ENCODE measurements around the gene LRRC15. TPM values are rescaled to one million over a fixed set of nuclear protein-coding genes. Genes with fewer than 3 reads are reported as not detected.

LRRC15 gene
- total and polyA plus RNA-seq, 7 donors = under 0.01 to 0.23 (median under 0.01) TPM; not detected in 2

- Histone ChIP-seq H3K9me3 (no peaks in the 10 kb centered on the region), H3K4me3 (no peak overlapping the region), H3K36me3 (no peaks in the 10 kb centered on the region), H3K4me1 (peaks cover 0 to 18% (median 6%) of the 10 kb centered on the region in 4 donors), H3K27ac (no peak overlapping the region), H3K27me3 (peaks cover 0 to 21% (median 0%) of the 10 kb centered on the region in 3 donors)
- DNase-seq = no peak
- intact Hi-C loops (cut with DNase I) = no loop called here
- TF ChIP-seq EP300 (IDR thresholded peaks at IDR 0.05) = no peak
- TF ChIP-seq POLR2AphosphoS5 (IDR thresholded peaks at IDR 0.05) = no peak
- TF ChIP-seq, protein P1, sequence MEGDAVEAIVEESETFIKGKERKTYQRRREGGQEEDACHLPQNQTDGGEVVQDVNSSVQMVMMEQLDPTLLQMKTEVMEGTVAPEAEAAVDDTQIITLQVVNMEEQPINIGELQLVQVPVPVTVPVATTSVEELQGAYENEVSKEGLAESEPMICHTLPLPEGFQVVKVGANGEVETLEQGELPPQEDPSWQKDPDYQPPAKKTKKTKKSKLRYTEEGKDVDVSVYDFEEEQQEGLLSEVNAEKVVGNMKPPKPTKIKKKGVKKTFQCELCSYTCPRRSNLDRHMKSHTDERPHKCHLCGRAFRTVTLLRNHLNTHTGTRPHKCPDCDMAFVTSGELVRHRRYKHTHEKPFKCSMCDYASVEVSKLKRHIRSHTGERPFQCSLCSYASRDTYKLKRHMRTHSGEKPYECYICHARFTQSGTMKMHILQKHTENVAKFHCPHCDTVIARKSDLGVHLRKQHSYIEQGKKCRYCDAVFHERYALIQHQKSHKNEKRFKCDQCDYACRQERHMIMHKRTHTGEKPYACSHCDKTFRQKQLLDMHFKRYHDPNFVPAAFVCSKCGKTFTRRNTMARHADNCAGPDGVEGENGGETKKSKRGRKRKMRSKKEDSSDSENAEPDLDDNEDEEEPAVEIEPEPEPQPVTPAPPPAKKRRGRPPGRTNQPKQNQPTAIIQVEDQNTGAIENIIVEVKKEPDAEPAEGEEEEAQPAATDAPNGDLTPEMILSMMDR (IDR thresholded peaks at IDR 0.05) = no peak
- TF ChIP-seq POLR2A (IDR thresholded peaks at IDR 0.05) = no peak
- 68 to 69% methylated on average over 20 of the region's 20 CpGs for WGBS, 2 donors
These were observed 4.7 kb downstream of the LRRC15 start for GRCh38 chr3:194364652-194365434.

GRCh38 chr3:194364314-194364651, 5.3 kb downstream of the LRRC15 start:
- no peak for DNase-seq
- Histone ChIP-seq H3K4me1 (peaks cover 0 to 13% (median 6%) of the 10 kb centered on the region in 4 donors), H3K9me3 (no peaks in the 10 kb centered on the region), H3K4me3 (no peak overlapping the region), H3K27ac (no peak overlapping the region), H3K27me3 (peaks cover 0 to 18% (median 0%) of the 10 kb centered on the region in 3 donors), H3K36me3 (no peaks in the 10 kb centered on the region)
- no peak for TF ChIP-seq POLR2A (IDR thresholded peaks at IDR 0.05)
- TF ChIP-seq POLR2AphosphoS5 (IDR thresholded peaks at IDR 0.05) = no peak
- TF ChIP-seq EP300 (IDR thresholded peaks at IDR 0.05) = no peak
- 21 to 66% methylated on average over 3 of the region's 3 CpGs for WGBS, 2 donors
- intact Hi-C loops (cut with DNase I) = no loop called here

- Histone ChIP-seq H3K27ac (no peak overlapping the region), H3K4me3 (no peak overlapping the region), H3K27me3 (no peaks in the 10 kb centered on the region), H3K4me1 (peaks cover 0 to 12% (median 6%) of the 10 kb centered on the region in 4 donors), H3K9me3 (no peaks in the 10 kb centered on the region), H3K36me3 (no peaks in the 10 kb centered on the region)
- intact Hi-C loops (cut with DNase I) = no loop called here
- TF ChIP-seq, protein P1 (IDR thresholded peaks at IDR 0.05) = no peak
- TF ChIP-seq EP300 (IDR thresholded peaks at IDR 0.05) (no peak), POLR2AphosphoS5 (IDR thresholded peaks at IDR 0.05) (no peak), POLR2A (IDR thresholded peaks at IDR 0.05) (no peak)
- no peak for DNase-seq
- WGBS, 2 donors = 89 to 91% methylated on average over 18 of the region's 18 CpGs
These were observed 9.0 kb downstream of the LRRC15 start for GRCh38 chr3:194360568-194360967.

DNA sequence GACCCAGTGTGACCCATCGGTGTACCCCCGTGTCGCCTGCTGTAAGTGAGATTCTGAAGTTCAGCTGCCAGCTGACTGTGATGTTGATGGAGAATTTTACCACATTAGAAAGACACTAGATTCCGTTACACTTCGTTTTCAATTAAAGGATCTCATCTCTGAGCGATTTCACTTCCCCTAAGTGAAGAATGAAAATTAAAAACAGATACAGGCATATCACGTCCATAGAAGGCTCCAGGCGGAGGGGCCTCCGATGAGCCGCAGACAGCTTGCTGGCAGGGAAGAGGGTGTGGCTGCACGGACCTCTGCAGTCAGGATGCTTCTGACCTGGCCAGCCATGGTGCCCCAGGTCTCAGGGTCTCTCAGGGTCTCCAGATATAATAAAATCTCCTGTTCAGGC, 11.9 kb downstream of the LRRC15 start:
- DNase-seq = no peak
- 90% methylated on average over 11 of the region's 11 CpGs for WGBS, 2 donors
- TF ChIP-seq POLR2A (IDR thresholded peaks at IDR 0.05) = no peak
- TF ChIP-seq, protein P1 (IDR thresholded peaks at IDR 0.05) = no peak
- no peak for TF ChIP-seq POLR2AphosphoS5 (IDR thresholded peaks at IDR 0.05)
- no peak for TF ChIP-seq EP300 (IDR thresholded peaks at IDR 0.05)
- intact Hi-C loops (cut with DNase I) = no loop called here
- Histone ChIP-seq H3K4me3 (no peak overlapping the region), H3K27ac (no peak overlapping the region), H3K36me3 (no peaks in the 10 kb centered on the region), H3K27me3 (no peaks in the 10 kb centered on the region), H3K9me3 (no peaks in the 10 kb centered on the region), H3K4me1 (no peaks in the 10 kb centered on the region)

- Histone ChIP-seq H3K9me3 (no peaks in the 10 kb centered on the region), H3K27me3 (no peaks in the 10 kb centered on the region), H3K4me3 (no peak overlapping the region), H3K27ac (no peak overlapping the region), H3K4me1 (no peaks in the 10 kb centered on the region), H3K36me3 (no peaks in the 10 kb centered on the region)
- WGBS, 2 donors = 77 to 86% methylated on average over 7 of the region's 7 CpGs
- intact Hi-C loops (cut with DNase I) = no loop called here
- TF ChIP-seq POLR2AphosphoS5 (IDR thresholded peaks at IDR 0.05) (no peak), EP300 (IDR thresholded peaks at IDR 0.05) (no peak), POLR2A (IDR thresholded peaks at IDR 0.05) (no peak)
- TF ChIP-seq, protein P1 (IDR thresholded peaks at IDR 0.05) = no peak
- no peak for DNase-seq
These were observed 14.2 kb downstream of the LRRC15 start for GRCh38 chr3:194355379-194355778.
